ENCODE results near the gene UPF3A. TPM values are rescaled to one million over a fixed set of nuclear protein-coding genes. Genes with fewer than 3 reads are reported as not detected.
A peak's percentile ranks its signal among the peaks of the same experiment; 100 is the strongest.

The UPF3A gene
- total and polyA plus RNA-seq, 9 of the 15 experiments (the other 6 are each of a cell fraction or from before 2014, with no cell fraction given): 15.6 to 76.5 (median 40.9) TPM

DNA sequence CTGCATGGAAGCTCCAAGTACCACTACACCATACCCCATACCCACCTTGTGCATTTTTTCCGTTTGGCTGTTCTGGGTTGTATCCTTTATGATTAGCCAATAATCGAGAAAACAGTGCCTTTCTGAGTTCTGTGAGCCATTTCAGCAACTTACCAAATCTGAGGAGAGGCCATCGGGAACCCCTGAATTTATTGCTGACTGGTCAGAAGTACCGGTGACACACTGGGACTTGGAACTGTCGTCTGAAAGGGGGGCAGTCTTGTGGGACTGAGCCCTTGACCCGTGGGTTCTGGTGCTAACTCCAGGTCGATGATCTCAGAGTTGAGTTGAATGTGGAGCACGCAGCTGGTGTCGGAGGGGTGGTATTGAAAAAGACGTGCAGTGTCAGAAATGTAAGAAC lies 15.0 kb downstream of the UPF3A start (continued):
- TF ChIP-seq U2AF2 (optimal IDR thresholded peaks at IDR 0.05; ENCODE audit: low read depth, low read length) (no peak), GATAD2B (IDR thresholded peaks at IDR 0.05; ENCODE audit: borderline replicate concordance) (no peak), LEF1 (IDR thresholded peaks at IDR 0.05) (no peak), MIER1 (IDR thresholded peaks at IDR 0.05; ENCODE audit: low read depth) (no peak), FOXA1 (IDR thresholded peaks at IDR 0.05; ENCODE audit: borderline replicate concordance) (no peak), RFX5 (IDR thresholded peaks at IDR 0.05; ENCODE audit: low read depth, low read length) (no peak), MAFK (IDR thresholded peaks at IDR 0.05; ENCODE audit: low read length) (peak; percentile 52), THAP7 (CRISPR knock-in tag; IDR thresholded peaks at IDR 0.05) (no peak), ZEB2 (IDR thresholded peaks at IDR 0.05) (no peak), ZNF224 (CRISPR knock-in tag; IDR thresholded peaks at IDR 0.05) (no peak), C11orf30 (IDR thresholded peaks at IDR 0.05; ENCODE audit: low read depth) (peak; percentile 69), NEUROD1 (IDR thresholded peaks at IDR 0.05; ENCODE audit: borderline replicate concordance, low read depth, low read length, partially characterized antibody) (no peak), RNF2 (IDR thresholded peaks at IDR 0.05) (no peak), ZNF644 (tag; IDR thresholded peaks at IDR 0.05; ENCODE audit: low read depth) (no peak), U2AF1 (optimal IDR thresholded peaks at IDR 0.05; ENCODE audit: low read depth, low read length) (no peak), PKNOX1 (IDR thresholded peaks at IDR 0.05) (no peak), ZNF274 (IDR thresholded peaks at IDR 0.05; ENCODE audit: borderline replicate concordance, low read depth, low read length) (no peak), CCAR2 (IDR thresholded peaks at IDR 0.05; ENCODE audit: low read depth, low read length) (no peak), FOXA3 (CRISPR knock-in tag; conservative IDR thresholded peaks at IDR 0.05 in 1 of 2, IDR thresholded peaks at IDR 0.05 in 1 of 2) (no peak), MAFF (IDR thresholded peaks at IDR 0.05; ENCODE audit: low read length) (peak; percentile 61), ASH1L (IDR thresholded peaks at IDR 0.05; ENCODE audit: borderline replicate concordance, low read depth, partially characterized antibody) (no peak), ZNF79 (CRISPR knock-in tag; IDR thresholded peaks at IDR 0.05; ENCODE audit: low read depth) (no peak), ZNF316 (IDR thresholded peaks at IDR 0.05) (peak; percentile 78), STAT5B (CRISPR knock-in tag; IDR thresholded peaks at IDR 0.05) (no peak), RFX1 (IDR thresholded peaks at IDR 0.05) (no peak), ATF7 (IDR thresholded peaks at IDR 0.05) (no peak), TCFL5 (CRISPR knock-in tag; conservative IDR thresholded peaks at IDR 0.05) (no peak)
- TF ChIP-seq, protein P1, sequence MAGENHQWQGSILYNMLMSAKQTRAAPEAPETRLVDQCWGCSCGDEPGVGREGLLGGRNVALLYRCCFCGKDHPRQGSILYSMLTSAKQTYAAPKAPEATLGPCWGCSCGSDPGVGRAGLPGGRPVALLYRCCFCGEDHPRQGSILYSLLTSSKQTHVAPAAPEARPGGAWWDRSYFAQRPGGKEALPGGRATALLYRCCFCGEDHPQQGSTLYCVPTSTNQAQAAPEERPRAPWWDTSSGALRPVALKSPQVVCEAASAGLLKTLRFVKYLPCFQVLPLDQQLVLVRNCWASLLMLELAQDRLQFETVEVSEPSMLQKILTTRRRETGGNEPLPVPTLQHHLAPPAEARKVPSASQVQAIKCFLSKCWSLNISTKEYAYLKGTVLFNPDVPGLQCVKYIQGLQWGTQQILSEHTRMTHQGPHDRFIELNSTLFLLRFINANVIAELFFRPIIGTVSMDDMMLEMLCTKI (IDR thresholded peaks at IDR 0.05; ENCODE audit: partially characterized antibody): no peak
- TF ChIP-seq, protein P2, sequence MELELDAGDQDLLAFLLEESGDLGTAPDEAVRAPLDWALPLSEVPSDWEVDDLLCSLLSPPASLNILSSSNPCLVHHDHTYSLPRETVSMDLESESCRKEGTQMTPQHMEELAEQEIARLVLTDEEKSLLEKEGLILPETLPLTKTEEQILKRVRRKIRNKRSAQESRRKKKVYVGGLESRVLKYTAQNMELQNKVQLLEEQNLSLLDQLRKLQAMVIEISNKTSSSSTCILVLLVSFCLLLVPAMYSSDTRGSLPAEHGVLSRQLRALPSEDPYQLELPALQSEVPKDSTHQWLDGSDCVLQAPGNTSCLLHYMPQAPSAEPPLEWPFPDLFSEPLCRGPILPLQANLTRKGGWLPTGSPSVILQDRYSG (tag; conservative IDR thresholded peaks at IDR 0.05; ENCODE audit: low read depth): no peak

Data from K562 (cell line).